HG03571 (cell line): ENCODE data around the gene AGAP3.

Source experiments
- ATAC-seq: cut with Tn5 transposase; IDR thresholded peaks from one replicate; pipeline ENCODE4 v1.9.1; 2021; ENCODE audit not compliant: unreplicated experiment

Gene AGAP3

GRCh38 chr7:151087245-151088018 is 1.2 kb downstream of the AGAP3 start:
- no peak for ATAC-seq

GRCh38 chr7:151088019-151088855 is 2.0 kb downstream of the AGAP3 start:
- ATAC-seq = no peak

GRCh38 chr7:151088856-151089699 is 2.8 kb downstream of the AGAP3 start:
- no peak for ATAC-seq

DNA sequence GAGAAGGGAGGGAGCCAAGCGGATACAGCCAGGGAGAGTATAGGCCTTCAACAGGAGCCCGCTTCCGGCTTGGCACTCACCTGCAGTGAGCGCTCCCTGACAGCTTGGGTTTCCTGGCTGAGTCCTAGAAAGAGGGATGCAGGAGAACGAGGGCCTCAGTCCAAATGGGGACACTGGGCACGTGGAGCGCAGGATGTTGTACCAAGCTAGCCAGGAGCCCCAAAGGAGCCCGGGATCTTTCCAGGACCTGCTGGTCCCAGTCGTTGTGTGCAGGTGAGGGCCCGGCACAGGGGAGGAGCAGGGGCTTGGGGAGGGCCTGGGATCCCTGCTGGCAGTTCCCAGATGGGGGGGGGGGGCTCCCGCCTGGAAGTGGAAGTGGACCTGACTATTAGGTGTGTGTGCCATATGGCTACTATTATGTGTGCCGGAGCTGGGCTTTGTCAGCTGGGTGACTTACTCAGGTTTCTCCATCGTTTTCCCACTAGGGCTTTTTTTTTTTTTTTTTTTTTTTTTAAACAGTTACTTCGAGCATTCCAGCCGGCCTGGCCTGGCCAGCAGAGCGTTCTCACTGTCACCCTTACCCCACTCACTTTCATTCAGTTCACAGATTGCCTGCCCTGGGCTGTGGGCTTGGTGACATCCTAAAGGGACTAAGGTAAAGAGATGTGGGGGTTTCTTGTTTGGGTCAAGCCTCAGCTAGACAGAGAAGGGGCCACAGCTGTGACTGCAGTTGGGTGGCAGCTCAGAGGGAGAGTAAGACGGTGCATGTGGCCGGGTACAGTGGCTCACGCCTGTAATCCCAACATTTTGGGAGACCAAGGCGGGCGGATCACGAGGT is 3.8 kb downstream of the AGAP3 start:
- no peak for ATAC-seq

- ATAC-seq = no peak
Observed at GRCh38 chr7:151091003-151091402, 4.7 kb downstream of the AGAP3 start.

- no peak for ATAC-seq
Observed at GRCh38 chr7:151091431-151091830, 5.2 kb downstream of the AGAP3 start.

- no peak for ATAC-seq
Observed at GRCh38 chr7:151091988-151092387, 5.7 kb downstream of the AGAP3 start.

DNA sequence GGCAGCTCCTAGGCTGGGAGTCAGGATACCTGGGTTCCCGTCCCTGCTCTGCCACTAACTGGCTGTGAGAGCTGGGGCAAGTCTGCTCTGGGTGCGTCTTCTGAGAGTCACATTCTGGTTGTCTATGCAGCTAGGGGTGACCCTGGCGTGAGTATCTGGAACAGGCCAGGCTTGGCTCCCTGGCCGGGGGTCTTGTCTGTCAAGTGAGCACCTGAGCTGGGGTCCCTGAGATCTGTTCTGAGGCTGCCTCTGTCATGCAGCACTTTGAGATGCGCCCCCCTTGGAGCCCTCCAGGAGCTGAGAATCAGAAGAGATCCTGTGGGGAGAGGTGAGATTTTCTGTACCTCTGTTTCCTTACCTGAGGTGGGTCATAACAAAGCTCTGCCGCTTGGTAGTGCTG is 7.5 kb downstream of the AGAP3 start:
- ATAC-seq = no peak

GRCh38 chr7:151094675-151095074 is 8.4 kb downstream of the AGAP3 start:
- ATAC-seq = no peak

DNA sequence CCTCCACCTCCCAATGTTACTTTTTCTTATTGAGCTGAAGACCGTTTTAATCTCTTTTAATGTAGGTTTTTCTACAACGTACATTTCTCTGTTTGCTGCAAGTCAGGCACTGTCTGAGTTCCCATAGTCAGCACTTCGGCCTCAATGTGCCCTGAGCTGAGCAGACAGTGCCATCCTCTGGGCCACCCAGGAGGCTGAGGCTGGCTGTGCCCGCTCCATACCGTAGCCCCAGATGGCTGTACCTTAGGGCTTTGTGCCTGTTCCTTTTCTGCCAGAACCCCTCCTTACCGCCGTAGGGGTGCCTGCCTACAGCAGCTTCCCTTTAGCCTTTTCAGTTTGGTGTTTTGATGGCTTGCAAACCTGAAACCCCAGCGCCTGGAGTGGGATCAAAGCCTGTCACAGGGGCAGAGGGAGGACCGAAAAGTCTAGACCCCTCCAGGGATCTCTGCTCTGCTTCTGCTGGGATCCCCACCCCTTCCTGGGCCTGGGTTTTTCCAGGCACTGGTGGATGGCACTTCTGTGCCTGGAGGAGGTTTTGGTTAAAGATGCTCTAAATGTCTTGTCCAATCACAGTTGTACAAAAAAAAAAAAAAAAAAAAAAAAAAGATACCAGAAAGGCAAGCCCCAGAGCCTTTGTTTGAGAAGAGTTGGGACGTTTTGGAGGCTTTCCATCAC is 9.0 kb downstream of the AGAP3 start:
- ATAC-seq = no peak

GRCh38 chr7:151095828-151096475 is 9.7 kb downstream of the AGAP3 start:
- ATAC-seq = no peak

DNA sequence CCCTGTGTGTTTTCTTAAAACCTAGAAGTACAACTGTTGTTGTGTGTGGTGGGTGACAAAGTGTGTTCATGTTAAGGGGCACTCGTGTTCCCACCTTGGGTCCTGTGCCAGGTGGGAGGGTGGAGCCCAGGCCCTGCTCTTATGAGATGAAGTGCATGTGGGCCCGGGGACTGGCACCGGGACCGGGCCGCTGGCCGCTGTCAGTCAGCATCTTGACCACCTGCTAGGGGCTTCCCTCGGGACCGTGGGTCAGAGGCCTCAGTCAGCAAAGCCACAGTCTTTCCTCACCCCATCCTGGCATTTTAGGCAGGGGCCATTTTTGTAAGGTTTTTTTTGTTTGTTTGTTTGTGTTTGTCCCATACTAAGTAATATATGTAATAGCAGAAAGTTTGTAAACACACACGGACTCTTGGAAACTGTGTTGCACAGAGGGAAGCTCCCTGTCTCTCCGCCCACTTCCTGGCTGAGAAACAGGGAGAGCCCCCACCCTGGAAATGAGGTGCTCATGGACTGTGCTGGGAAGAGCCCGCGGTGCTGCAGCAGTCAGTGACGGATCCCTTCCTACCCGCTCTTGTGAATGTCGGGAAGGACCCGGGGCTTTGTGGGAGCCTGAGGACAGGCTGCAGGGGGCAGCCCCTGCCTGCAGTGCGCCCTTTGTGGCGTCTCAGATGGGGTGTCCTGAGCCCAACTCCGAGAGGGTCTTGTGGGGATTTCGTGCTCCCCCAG is 13.4 kb downstream of the AGAP3 start:
- no peak for ATAC-seq

DNA sequence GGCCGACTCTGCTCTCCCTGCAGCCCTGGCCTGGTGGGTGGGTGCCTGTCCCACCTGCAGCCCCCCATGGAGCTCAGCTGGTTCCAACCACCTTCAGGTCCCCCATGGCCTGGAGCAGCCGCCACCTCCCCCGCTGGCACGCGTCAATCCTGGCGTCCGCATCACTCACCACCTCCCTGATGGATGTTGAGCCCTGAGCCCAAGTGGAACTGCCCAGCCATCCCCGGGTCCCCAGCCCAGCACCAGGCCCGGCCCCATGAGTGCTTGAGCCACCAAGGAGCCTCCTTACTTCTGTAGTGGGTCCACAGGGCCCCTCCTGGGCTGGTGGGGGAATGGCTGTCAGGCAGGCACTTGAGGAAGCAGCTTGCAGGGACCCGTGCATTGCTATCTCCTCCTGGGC is 14.6 kb downstream of the AGAP3 start:
- ATAC-seq = no peak

DNA sequence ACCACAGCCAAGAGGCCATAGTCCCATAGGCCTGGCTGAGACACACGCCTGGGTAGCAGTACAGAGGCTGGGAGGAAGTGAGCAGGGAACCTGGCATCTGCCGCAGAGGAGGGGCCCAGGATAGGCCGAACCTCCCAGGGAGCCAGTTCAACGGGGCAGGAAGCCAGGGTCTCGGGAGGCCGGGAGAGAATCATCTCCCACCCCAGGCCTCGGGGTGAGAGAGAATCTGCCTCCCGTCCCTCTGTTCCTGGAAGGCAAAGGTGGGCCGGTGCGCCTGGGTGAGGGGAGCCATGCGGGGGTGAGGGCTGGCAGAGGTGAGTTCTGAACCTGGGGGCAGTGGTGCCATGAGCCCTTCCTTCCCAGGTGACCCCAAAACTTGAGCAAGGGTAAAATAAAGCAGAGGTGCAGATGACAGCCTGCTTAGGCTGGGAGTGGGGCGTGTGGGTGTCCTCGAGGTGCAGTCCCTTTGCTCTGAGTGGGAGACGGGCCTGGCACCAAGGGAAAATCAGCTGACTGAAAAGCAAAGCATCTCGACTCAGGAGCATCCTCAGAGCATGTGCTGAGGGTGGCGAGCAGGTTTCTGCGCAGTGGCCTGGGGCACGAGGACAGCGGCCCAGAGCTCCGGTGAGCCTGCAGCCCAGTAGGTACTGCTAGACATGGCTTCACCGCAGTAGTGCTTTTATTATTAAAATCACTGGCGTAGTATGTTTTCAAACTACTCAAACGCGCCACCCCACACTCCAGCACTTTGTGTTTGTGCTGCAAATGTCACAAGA is 15.5 kb downstream of the AGAP3 start:
- ATAC-seq = no peak

DNA sequence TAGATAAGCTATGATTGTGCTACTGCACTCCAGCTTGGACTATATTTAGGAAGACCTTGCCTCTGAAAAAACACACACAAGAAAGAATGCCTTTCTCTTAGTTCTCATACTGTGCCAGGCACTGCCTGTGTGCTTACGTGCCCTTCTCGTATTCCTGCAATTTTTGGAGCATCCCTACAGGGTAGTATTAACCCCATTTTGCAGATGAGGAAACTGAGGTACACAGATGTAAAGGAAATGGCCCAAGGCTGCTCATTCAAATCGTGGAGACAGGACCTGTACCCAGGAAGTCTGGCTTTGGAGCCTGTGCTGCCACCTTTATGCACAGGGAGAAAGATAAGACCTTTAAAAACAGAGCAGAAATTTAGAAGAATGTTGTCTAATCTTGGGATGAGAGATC is 16.7 kb downstream of the AGAP3 start:
- no peak for ATAC-seq

DNA sequence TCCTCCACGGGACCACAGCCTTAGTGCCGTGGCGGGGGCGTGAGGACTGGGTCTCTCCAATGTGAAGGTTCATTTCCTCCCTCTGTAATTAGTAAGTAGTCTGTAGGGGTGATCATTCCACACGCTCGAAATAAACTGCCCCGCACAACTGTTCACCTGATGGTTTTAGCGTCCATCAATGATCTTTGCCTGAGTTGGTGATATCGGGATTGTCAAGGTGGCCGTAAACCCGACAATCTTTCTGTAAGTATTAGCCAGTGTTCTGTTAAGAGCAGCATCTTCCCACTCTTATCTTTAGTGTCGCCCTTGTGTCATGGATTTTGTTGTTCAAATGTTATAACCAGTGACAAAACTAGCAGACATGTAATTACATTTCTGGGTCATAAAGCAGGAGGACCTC is 17.7 kb downstream of the AGAP3 start:
- ATAC-seq = no peak

DNA sequence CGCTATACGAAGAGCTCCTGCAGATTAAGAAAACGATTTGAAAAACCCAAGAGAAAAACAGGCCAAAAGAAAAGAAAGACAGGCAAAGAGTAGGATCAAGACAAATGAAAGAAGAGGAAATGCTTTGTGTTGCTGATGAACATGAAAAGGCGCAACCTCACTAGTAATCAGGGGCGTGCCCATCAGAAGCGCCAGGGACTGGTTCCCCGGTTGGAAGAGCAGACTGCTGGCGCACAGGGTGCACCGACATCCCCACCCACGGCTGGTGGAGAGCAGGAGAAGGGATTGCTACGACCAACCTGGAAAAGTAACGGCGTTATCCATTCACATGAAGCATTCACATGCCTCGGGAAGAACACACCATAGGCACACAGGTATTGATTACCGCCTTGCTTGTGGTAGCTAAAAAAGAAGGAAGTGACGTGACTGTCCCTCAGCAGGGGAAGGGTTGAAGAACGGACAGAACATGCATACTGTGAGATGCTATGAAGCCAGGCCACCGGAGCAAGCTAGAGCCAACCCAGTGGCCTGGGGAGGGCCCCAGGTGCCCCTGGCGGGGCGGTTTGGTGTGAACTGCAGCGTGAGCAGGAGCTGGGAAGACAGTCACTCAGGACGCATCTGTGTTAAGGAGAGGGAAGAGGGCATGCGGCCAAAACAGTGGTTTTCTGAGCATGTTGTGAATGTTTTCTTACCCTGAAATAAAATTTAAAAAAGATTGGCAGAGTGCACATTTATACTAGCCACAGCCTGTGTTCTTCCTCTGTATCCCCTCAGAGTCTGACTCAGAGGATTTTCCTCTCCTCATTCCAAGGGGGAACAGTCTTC is 18.3 kb downstream of the AGAP3 start:
- no peak for ATAC-seq
